SKM-1 treated with dmso at 0.1 percent for 144 hours (cell line): Measurements from ENCODE around the gene CHRNA3.
A peak's percentile ranks its signal among the peaks of the same experiment; 100 is the strongest.

Experiments used
- DNase-seq: peaks from one replicate; lab custom pipeline; 2025; ENCODE audit not compliant: unreplicated experiment; lab: John Stamatoyannopoulos, UW

The CHRNA3 gene

GRCh38 chr15:78620527-78621421 is at the start of gene CHRNA3:
Gene CHRNA3, minus strand, starts transcription at chr15:78620996. Its CDS starts 202 bp downstream, at chr15:78620794.
- DNase-seq: no peak

- no peak for DNase-seq
These were observed 48.2 kb upstream of the CHRNA3 start for GRCh38 chr15:78668987-78669386.

- no peak for DNase-seq
These were observed 46.9 kb upstream of the CHRNA3 start for GRCh38 chr15:78667578-78668236.

- no peak for DNase-seq
These were observed 45.2 kb upstream of the CHRNA3 start for GRCh38 chr15:78666010-78666409.

- no peak for DNase-seq
These were observed 42.9 kb upstream of the CHRNA3 start for GRCh38 chr15:78663703-78664102.

- no peak for DNase-seq
These were observed 41.2 kb upstream of the CHRNA3 start for GRCh38 chr15:78662028-78662427.

GRCh38 chr15:78661001-78661400 is 40.2 kb upstream of the CHRNA3 start:
- DNase-seq: no peak

- DNase-seq: no peak
These were observed 39.8 kb upstream of the CHRNA3 start for GRCh38 chr15:78660584-78660983.

- DNase-seq: no peak
These were observed 38.0 kb upstream of the CHRNA3 start for GRCh38 chr15:78658823-78659222.

- no peak for DNase-seq
These were observed 33.5 kb upstream of the CHRNA3 start for GRCh38 chr15:78654272-78654671.

GRCh38 chr15:78651930-78652615 is 31.3 kb upstream of the CHRNA3 start:
- no peak for DNase-seq

- DNase-seq: no peak
These were observed 30.2 kb upstream of the CHRNA3 start for GRCh38 chr15:78651007-78651406.

- DNase-seq: no peak
These were observed 29.2 kb upstream of the CHRNA3 start for GRCh38 chr15:78650022-78650421.

- DNase-seq: no peak
These were observed 24.2 kb upstream of the CHRNA3 start for GRCh38 chr15:78645009-78645408.

- DNase-seq: no peak
These were observed 21.5 kb upstream of the CHRNA3 start for GRCh38 chr15:78642331-78642730.

GRCh38 chr15:78641749-78642275 is 21.0 kb upstream of the CHRNA3 start:
- DNase-seq: no peak

GRCh38 chr15:78641102-78641748 is 20.4 kb upstream of the CHRNA3 start, which contains the start of gene CHRNB4:
Gene CHRNB4, minus strand, starts transcription at chr15:78641210. Its CDS starts 77 bp downstream, at chr15:78641133.
- no peak for DNase-seq

- no peak for DNase-seq
These were observed 19.8 kb upstream of the CHRNA3 start for GRCh38 chr15:78640527-78641101.

- DNase-seq: peak; percentile 47
These were observed 18.0 kb upstream of the CHRNA3 start for GRCh38 chr15:78638658-78639314.
